H1 (cell line): ENCODE results near the gene SPACA9. TPM values are rescaled to one million over a fixed set of nuclear protein-coding genes. Genes with fewer than 3 reads are reported as not detected.

Source experiments
- CTCF ChIA-PET: fragments of 300-600 bp; sonication (Branson Sonifier 250); formaldehyde crosslinking; loops from one replicate; lab custom pipeline; 2021; ENCODE audit not compliant: partially characterized antibody; lab: Charles Lee
- POLR2A ChIA-PET: fragments of 300-600 bp; sonication (Branson Sonifier 250); formaldehyde crosslinking; loops from one replicate; lab custom pipeline; 2021; ENCODE audit warnings: inconsistent platforms; ENCODE audit not compliant: partially characterized antibody; lab: Charles Lee
- DNase-seq, 2 experiments: peaks; one replicate each; pipeline versions ENCODE4 v3.0.0 to v3.0.0-alpha.2; 2010 to 2022; ENCODE audit warnings: low spot score in 2 of 2, low read depth in 1 of 2, mixed read lengths in 1 of 2
- FAIRE-seq: peaks from 2 replicates; lab custom pipeline; 2011; peaks lifted over from hg19 to GRCh38; lab: Jason Lieb, UNC
- H2AFZ ChIP-seq: 2 replicates; pipeline ENCODE4 v1.8.1; 2012; ENCODE audit warnings: low read length, inconsistent platforms
- H2AK5ac ChIP-seq: 2 replicates; pipeline ENCODE4 v1.6.1; 2013; ENCODE audit warnings: low read depth, low read length
- H2BK120ac ChIP-seq: replicated peaks from 2 replicates; pipeline ENCODE3; 2013; ENCODE audit warnings: low read depth, low read length, inconsistent platforms
- H2BK12ac ChIP-seq: 2 replicates; pipeline ENCODE4 v1.6.1; 2013; ENCODE audit warnings: low read depth, low read length
- H2BK15ac ChIP-seq: 2 replicates; pipeline ENCODE4 v1.6.1; 2013; ENCODE audit warnings: low read length
- H2BK20ac ChIP-seq: 2 replicates; pipeline ENCODE4 v1.6.1; 2013; ENCODE audit warnings: low read length
- H2BK5ac ChIP-seq: 2 replicates; pipeline ENCODE4 v1.6.1; 2013; ENCODE audit warnings: low read depth, low read length
- H3K14ac ChIP-seq: 2 replicates; pipeline ENCODE4 v1.6.1; 2013; ENCODE audit warnings: inconsistent platforms; ENCODE audit not compliant: insufficient read length
- H3K18ac ChIP-seq: 2 replicates; pipeline ENCODE4 v1.6.1; 2013; ENCODE audit warnings: low read length; ENCODE audit errors: extremely low read depth
- H3K23ac ChIP-seq: 2 replicates; pipeline ENCODE4 v1.6.1; 2013; ENCODE audit warnings: inconsistent platforms; ENCODE audit not compliant: insufficient read length
- H3K23me2 ChIP-seq: 2 replicates; pipeline ENCODE4 v1.6.1; 2013; ENCODE audit warnings: low read depth, low read length
- H3K27ac ChIP-seq: 2 replicates; pipeline ENCODE4 v1.6.1; 2011; ENCODE audit warnings: low read depth, low read length, inconsistent platforms
- H3K27me3 ChIP-seq, 4 experiments: replicated peaks in 1 of 4; 1 replicate in 1 of 4; 2 replicates in 3 of 4; pipeline versions ENCODE4 v1.6.1 to v1.8.1; 2011 to 2013; ENCODE audit warnings: low read length in 3 of 4, mild to moderate bottlenecking in 3 of 4, inconsistent platforms in 2 of 4, mixed read lengths in 2 of 4, moderate library complexity in 1 of 4; ENCODE audit not compliant: control insufficient read depth in 3 of 4, insufficient read depth in 3 of 4; ENCODE audit errors: extremely low read depth in 1 of 4
- H3K36me3 ChIP-seq, 4 experiments: 2 replicates each; pipeline versions ENCODE4 v1.6.1 to v1.8.1; 2011 to 2013; ENCODE audit warnings: mild to moderate bottlenecking in 4 of 4, low read length in 3 of 4, moderate library complexity in 2 of 4, control low read depth in 1 of 4, inconsistent platforms in 1 of 4; ENCODE audit not compliant: insufficient read depth in 4 of 4, control insufficient read depth in 2 of 4
- H3K4ac ChIP-seq: replicated peaks from 2 replicates; pipeline ENCODE3; 2013; ENCODE audit warnings: low read length, low read depth, mixed read lengths, inconsistent platforms; ENCODE audit not compliant: insufficient read length
- H3K4me1 ChIP-seq, 4 experiments: replicated peaks in 1 of 4; 1 replicate in 1 of 4; 2 replicates in 3 of 4; pipeline versions ENCODE4 v1.6.1 to v1.8.1; 2011 to 2013; ENCODE audit warnings: low read length in 3 of 4, inconsistent platforms in 2 of 4, mixed read lengths in 1 of 4; ENCODE audit not compliant: insufficient read depth in 4 of 4, control insufficient read depth in 3 of 4
- H3K4me2 ChIP-seq, 2 experiments: 2 replicates each; pipeline versions ENCODE4 v1.6.1 to v1.8.1; 2011 to 2013; ENCODE audit warnings: low read depth in 2 of 2, low read length in 2 of 2, control low read depth in 1 of 2, inconsistent platforms in 1 of 2, mild to moderate bottlenecking in 1 of 2; ENCODE audit not compliant: insufficient read depth in 1 of 2
- H3K4me3 ChIP-seq, 4 experiments: fragments of 200-600, 300-600 bp in 1 of 4; sonication (generic), shearing (Covaris generic), sonication (Bioruptor Twin) in 1 of 4; 2 replicates each; pipeline versions ENCODE4 v1.5.1 to v1.8.1; 2011 to 2016; ENCODE audit warnings: low read length in 4 of 4, low read depth in 3 of 4, control low read depth in 2 of 4, inconsistent platforms in 2 of 4, mild to moderate bottlenecking in 2 of 4, mixed read lengths in 1 of 4, moderate library complexity in 1 of 4; ENCODE audit not compliant: insufficient read depth in 2 of 4; ENCODE audit errors: extremely low read depth in 1 of 4
- H3K56ac ChIP-seq: replicated peaks from 2 replicates; pipeline ENCODE3; 2013; ENCODE audit warnings: low read depth, mild to moderate bottlenecking, mixed read lengths, low read length, inconsistent platforms; ENCODE audit not compliant: insufficient read length
- H3K79me1 ChIP-seq: 2 replicates; pipeline ENCODE4 v1.6.1; 2013; ENCODE audit warnings: low read depth, low read length, control low read depth
- H3K79me2 ChIP-seq, 2 experiments: 2 replicates each; pipeline versions ENCODE4 v1.6.1 to v1.8.1; 2012 to 2013; ENCODE audit warnings: low read length in 2 of 2, mild to moderate bottlenecking in 2 of 2, inconsistent platforms in 1 of 2; ENCODE audit not compliant: insufficient read depth in 2 of 2, control insufficient read depth in 1 of 2
- H3K9ac ChIP-seq, 4 experiments: replicated peaks in 1 of 4; 1 replicate in 1 of 4; 2 replicates in 3 of 4; pipeline versions ENCODE4 v1.6.1 to v1.8.1; 2011 to 2013; ENCODE audit warnings: low read depth in 3 of 4, low read length in 3 of 4, control low read depth in 2 of 4, mild to moderate bottlenecking in 2 of 4, moderate library complexity in 2 of 4, inconsistent platforms in 1 of 4; ENCODE audit errors: extremely low read depth in 1 of 4
- H3K9me3 ChIP-seq, 2 experiments: 2 replicates each; pipeline versions ENCODE4 v1.6.1 to v1.8.1; 2012 to 2013; ENCODE audit warnings: mild to moderate bottlenecking in 2 of 2, moderate library complexity in 2 of 2, control low read depth in 1 of 2, inconsistent platforms in 1 of 2, low read depth in 1 of 2, low read length in 1 of 2, mixed read lengths in 1 of 2; ENCODE audit not compliant: insufficient read depth in 2 of 2
- H4K20me1 ChIP-seq, 2 experiments: replicated peaks in 1 of 2; 2 replicates each; pipeline versions ENCODE3 to v1.8.1; 2011 to 2013; ENCODE audit warnings: inconsistent platforms in 2 of 2, low read length in 2 of 2, mild to moderate bottlenecking in 1 of 2; ENCODE audit not compliant: insufficient read depth in 2 of 2, control insufficient read depth in 1 of 2
- H4K5ac ChIP-seq: 2 replicates; pipeline ENCODE4 v1.6.1; 2013; ENCODE audit warnings: low read length, low read depth, mixed read lengths, inconsistent platforms; ENCODE audit not compliant: insufficient read length
- H4K8ac ChIP-seq: 2 replicates; pipeline ENCODE4 v1.8.0; 2013; ENCODE audit warnings: mild to moderate bottlenecking, moderate library complexity, low read length, inconsistent platforms; ENCODE audit not compliant: insufficient read depth; ENCODE audit errors: extremely low read depth
- H4K91ac ChIP-seq: replicated peaks from 2 replicates; pipeline ENCODE3; 2013; ENCODE audit warnings: low read length, mixed read lengths, inconsistent platforms; ENCODE audit not compliant: insufficient read length
- BCL11A ChIP-seq, 2 experiments: IDR thresholded peaks; one replicate each; pipeline ENCODE4 v1.6.1; 2011; ENCODE audit warnings: low read depth in 2 of 2, low read length in 2 of 2, mild to moderate bottlenecking in 2 of 2
- CHD1 ChIP-seq: IDR thresholded peaks from 2 replicates; pipeline ENCODE4 v1.6.1; 2012; ENCODE audit warnings: low read depth, low read length, improper control_type of control experiment
- CHD2 ChIP-seq: IDR thresholded peaks from 2 replicates; pipeline ENCODE4 v1.6.1; 2012; ENCODE audit warnings: low read length, improper control_type of control experiment
- FOSL1 ChIP-seq: IDR thresholded peaks from 2 replicates; pipeline ENCODE4 v1.6.1; 2011; ENCODE audit warnings: mild to moderate bottlenecking, low read depth, low read length, moderate library complexity; ENCODE audit not compliant: insufficient read depth
- GABPA ChIP-seq: IDR thresholded peaks from 2 replicates; pipeline ENCODE4 v1.6.1; 2011; ENCODE audit warnings: mild to moderate bottlenecking, low read length, moderate library complexity, borderline replicate concordance; ENCODE audit not compliant: insufficient read depth
- JUN ChIP-seq: IDR thresholded peaks from 2 replicates; pipeline ENCODE4 v1.6.1; 2011; ENCODE audit warnings: low read depth, mild to moderate bottlenecking, improper control_type of control experiment, low read length
- POU5F1 ChIP-seq: IDR thresholded peaks from 2 replicates; pipeline ENCODE4 v1.6.1; 2011; ENCODE audit warnings: low read depth, mild to moderate bottlenecking, low read length, moderate library complexity
- RAD21 ChIP-seq, 2 experiments: IDR thresholded peaks in 1 of 2; conservative IDR thresholded peaks in 1 of 2; 2 replicates each; pipeline ENCODE4 v1.6.1; 2011; ENCODE audit warnings: low read depth in 2 of 2, low read length in 2 of 2, improper control_type of control experiment in 1 of 2, inconsistent platforms in 1 of 2, mild to moderate bottlenecking in 1 of 2, moderate library complexity in 1 of 2
- TAF1 ChIP-seq: IDR thresholded peaks from 2 replicates; pipeline ENCODE4 v1.6.1; 2011; ENCODE audit warnings: mild to moderate bottlenecking, low read depth, low read length
- WGBS, 2 experiments: shearing (Covaris generic) in 1 of 2; methylation state at CpG; one replicate each; pipeline versions ENCODE4 v1.1.6 to v1.1.7; 2013 to 2015; ENCODE audit warnings: low lambda C conversion rate in 2 of 2, mixed read lengths in 2 of 2, inconsistent platforms in 1 of 2, low coverage in 1 of 2, missing lambda C conversion rate in 1 of 2; ENCODE audit not compliant: insufficient replicate concordance in 2 of 2, insufficient coverage in 1 of 2, insufficient read length in 1 of 2; ENCODE audit errors: extremely low coverage in 1 of 2, missing lambda C conversion rate in 1 of 2; 5-methylcytosine and 5-hydroxymethylcytosine counted together
- polyA plus RNA-seq, 7 experiments: library from polyadenylated mRNA; depleted of rRNA in 3 of 7; stranded (reverse) in 5 of 7; unstranded in 2 of 7; fragments of >200 nt in 5 of 7; fragments of 200-250 nt in 2 of 7; gene quantifications; 1 replicate in 5 of 7; 2 replicates in 1 of 7; 4 replicates in 1 of 7; pipeline versions ENCODE4 v1.2.1 to v1.2.3, GENCODE V29; 2011 to 2013; ENCODE audit warnings: missing spikeins in 2 of 7, mixed read lengths in 2 of 7
- total RNA-seq: library from RNA; stranded (reverse); fragmentation: NEBNext Ultra II Directional; extraction: Animal tissue kit (Norgen Biotek cat#: 25700); gene quantifications from 2 replicates; pipeline ENCODE4 v1.2.1, GENCODE V29; 2021
- TF ChIP-seq, protein P1 (sequence below): IDR thresholded peaks from 2 replicates; pipeline ENCODE4 v1.6.1; 2012; ENCODE audit warnings: inconsistent platforms

SPACA9 gene
- total and polyA plus RNA-seq, 2 of the 8 experiments (the other 6 are each of a cell fraction or from before 2014, with no cell fraction given): 0.63 to 1.3 TPM

DNA sequence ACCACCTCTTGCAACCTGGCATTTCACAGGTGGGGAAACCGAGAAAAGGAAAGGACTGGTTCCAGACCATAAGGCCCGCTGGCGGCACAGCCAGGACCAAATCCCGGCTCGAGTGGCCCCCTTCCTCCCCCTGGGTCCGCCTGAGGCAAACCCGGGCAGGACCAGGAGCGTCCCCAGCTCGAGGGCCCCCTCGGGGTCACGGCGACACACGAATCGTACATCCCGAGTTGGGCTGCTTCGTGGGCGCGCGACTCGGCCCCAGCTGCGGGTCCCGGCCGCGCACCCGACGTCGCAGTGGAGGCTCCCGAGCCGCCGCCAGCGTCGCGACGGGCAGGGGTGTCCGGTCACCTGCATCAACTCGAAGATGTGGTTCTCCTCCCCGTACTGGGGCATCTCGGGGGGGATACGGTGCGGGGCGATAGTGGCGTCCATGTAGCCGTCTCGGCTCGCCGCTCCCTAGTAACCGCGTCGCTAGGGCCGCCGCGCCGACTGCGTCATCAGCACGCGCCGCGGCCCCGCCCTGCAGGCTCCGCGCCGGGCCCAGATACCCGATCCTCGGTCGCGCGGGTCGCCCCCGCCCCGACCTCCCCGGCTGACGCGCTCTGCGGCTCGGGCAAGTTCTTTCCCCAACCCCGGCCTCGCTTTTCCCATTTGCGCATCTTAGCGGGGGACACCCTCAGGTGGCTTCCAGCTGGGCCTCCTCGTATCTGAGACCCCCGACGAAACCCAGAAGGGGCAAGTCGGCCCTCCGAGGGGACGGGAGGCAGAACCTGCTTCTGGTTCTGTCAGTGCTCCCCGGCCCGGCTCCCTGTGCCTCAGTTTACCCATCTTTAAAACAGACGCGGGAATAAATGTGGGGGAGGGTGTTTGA is 639 bp upstream of the SPACA9 start, which contains the start of gene AK8:
AK8 (minus strand) TSS at position 461 of the 871 bp plus-strand sequence; CDS start at position 432, 29 bp downstream.
- 2% methylated on average over 49 of the region's 89 CpGs; no CpG with 5 or more reads in 1 of the 2 experiments for WGBS, 2 experiments
- H2AK5ac ChIP-seq: no peak within 1 kb of the TSS
- peak within 1 kb of the TSS; percentile 90; the same call in 1 of the 2 replicates for H2AFZ ChIP-seq
- no peak within 1 kb of the TSS for H2BK15ac ChIP-seq
- no peak within 1 kb of the TSS for H3K27ac ChIP-seq
- peak within 1 kb of the TSS in 2 of 4 experiments; percentile 15 to 34; a peak in 2 of 7 replicates for H3K9ac ChIP-seq
- POLR2A ChIA-PET: interaction anchor here (0.7 to 1.6 kb wide), 3 partner anchors 11 to 18 kb away, joined by 3 to 4 read pairs (median 4); no protein-coding TSS in a partner anchor
- H3K56ac ChIP-seq: peak within 1 kb of the TSS; percentile 39
- peaks cover 0 to 6% (median 0%) of the 10 kb centered on the region in 4 experiments; a peak in 1 of 7 replicates for H3K4me1 ChIP-seq
- no peak within 1 kb of the TSS for H2BK120ac ChIP-seq
- H3K36me3 ChIP-seq: no peaks in the 10 kb centered on the region
- H4K20me1 ChIP-seq: no peaks in the 10 kb centered on the region
- no peak within 1 kb of the TSS; the same call in 1 of the 2 replicates for H3K18ac ChIP-seq
- no peak within 1 kb of the TSS for H3K4ac ChIP-seq
- no peak within 1 kb of the TSS for H3K14ac ChIP-seq
- H4K91ac ChIP-seq: no peak within 1 kb of the TSS
- peak in 1 of 2 experiments; percentile 90 for DNase-seq
- no peak for FAIRE-seq
- no peak within 1 kb of the TSS for H3K23ac ChIP-seq
- H3K4me3 ChIP-seq: peak within 1 kb of the TSS; percentile 69 to 97 (median 88)
- CTCF ChIA-PET: interaction anchor here (0.6 to 15.0 kb wide), 8 partner anchors 14 to 1507 kb away, joined by 3 to 115 read pairs (median 3); no protein-coding TSS in a partner anchor
- H3K23me2 ChIP-seq: peaks cover 7% of the 10 kb centered on the region; the same call in 1 of the 2 replicates
- H3K27me3 ChIP-seq: peaks cover 0 to 14% (median 9%) of the 10 kb centered on the region in 4 experiments; a peak in 6 of 7 replicates
- no peaks in the 10 kb centered on the region for H3K79me2 ChIP-seq
- no peaks in the 10 kb centered on the region for H3K79me1 ChIP-seq
- H4K5ac ChIP-seq: peak within 1 kb of the TSS; percentile 34
- H2BK20ac ChIP-seq: no peak within 1 kb of the TSS
- no peaks in the 10 kb centered on the region for H3K9me3 ChIP-seq
- H2BK5ac ChIP-seq: no peak within 1 kb of the TSS
- peak within 1 kb of the TSS; percentile 69 to 90 for H3K4me2 ChIP-seq
- H2BK12ac ChIP-seq: no peak within 1 kb of the TSS
- H4K8ac ChIP-seq: peak within 1 kb of the TSS; percentile 91; the same call in 1 of the 2 replicates
- TF ChIP-seq CHD1 (no peak), RAD21 (IDR thresholded peaks at IDR 0.05 in 1 of 2, conservative IDR thresholded peaks at IDR 0.05 in 1 of 2; ENCODE audit: low read depth in 2 of 2, low read length in 2 of 2) (no peak; a peak in 1 of 4 replicates), CHD2 (no peak), GABPA (no peak), JUN (no peak), TAF1 (peak; percentile 46; the same call in 1 of the 2 replicates), BCL11A (IDR thresholded peaks at IDR 0.05; ENCODE audit: low read depth in 2 of 2, low read length in 2 of 2) (no peak), POU5F1 (no peak), FOSL1 (no peak)
- TF ChIP-seq, protein P1, sequence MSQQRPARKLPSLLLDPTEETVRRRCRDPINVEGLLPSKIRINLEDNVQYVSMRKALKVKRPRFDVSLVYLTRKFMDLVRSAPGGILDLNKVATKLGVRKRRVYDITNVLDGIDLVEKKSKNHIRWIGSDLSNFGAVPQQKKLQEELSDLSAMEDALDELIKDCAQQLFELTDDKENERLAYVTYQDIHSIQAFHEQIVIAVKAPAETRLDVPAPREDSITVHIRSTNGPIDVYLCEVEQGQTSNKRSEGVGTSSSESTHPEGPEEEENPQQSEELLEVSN: no peak
